GM12891 (cell line): ENCODE measurements around the gene ENTPD8.
"Not testable (repeated sequence)": the region's sequence is repeated elsewhere in the genome, so short reads cannot be mapped to it uniquely, and the experiment has no call there.

ENCODE experiments used
- DNase-seq: peaks from one replicate; pipeline ENCODE4 v3.0.0; 2011; ENCODE audit warnings: low spot score; ENCODE audit not compliant: insufficient read length
- FAIRE-seq: peaks from 2 replicates; lab custom pipeline; 2011; peaks lifted over from hg19 to GRCh38; lab: Jason Lieb, UNC
- PAX5 ChIP-seq: IDR thresholded peaks from 2 replicates; pipeline ENCODE4 v1.6.1; 2011; ENCODE audit warnings: low read length, moderate library complexity, mild to moderate bottlenecking; ENCODE audit not compliant: insufficient read depth, severe bottlenecking
- POLR2A ChIP-seq: IDR thresholded peaks from 2 replicates; pipeline ENCODE4 v1.6.1; 2011; ENCODE audit warnings: low read depth, low read length, control low read depth
- POLR2AphosphoS5 ChIP-seq: IDR thresholded peaks from 2 replicates; pipeline ENCODE4 v1.6.1; 2011; ENCODE audit warnings: low read depth, low read length, control low read depth
- POU2F2 ChIP-seq: IDR thresholded peaks from 2 replicates; pipeline ENCODE4 v1.6.1; 2011; ENCODE audit warnings: low read depth, mild to moderate bottlenecking, control low read depth, low read length, moderate library complexity
- SPI1 ChIP-seq: IDR thresholded peaks from 2 replicates; pipeline ENCODE4 v1.6.1; 2011; ENCODE audit warnings: low read depth, low read length, control low read depth
- TAF1 ChIP-seq: IDR thresholded peaks from 2 replicates; pipeline ENCODE4 v1.6.1; 2011; ENCODE audit warnings: low read depth, low read length, control low read depth

The ENTPD8 gene

GRCh38 chr9:137454597-137455358 is 13.6 kb upstream of the ENTPD8 start:
- FAIRE-seq (peak; percentile 20), DNase-seq (no peak)
- no peak for TF ChIP-seq SPI1
- no peak for TF ChIP-seq TAF1
- TF ChIP-seq POLR2A, result no peak
- TF ChIP-seq POLR2AphosphoS5, result no peak
- no peak for TF ChIP-seq POU2F2
- TF ChIP-seq PAX5, result no peak

- FAIRE-seq (no peak), DNase-seq (peak; percentile 72)
These were observed 13.0 kb upstream of the ENTPD8 start for GRCh38 chr9:137454145-137454596.

DNA sequence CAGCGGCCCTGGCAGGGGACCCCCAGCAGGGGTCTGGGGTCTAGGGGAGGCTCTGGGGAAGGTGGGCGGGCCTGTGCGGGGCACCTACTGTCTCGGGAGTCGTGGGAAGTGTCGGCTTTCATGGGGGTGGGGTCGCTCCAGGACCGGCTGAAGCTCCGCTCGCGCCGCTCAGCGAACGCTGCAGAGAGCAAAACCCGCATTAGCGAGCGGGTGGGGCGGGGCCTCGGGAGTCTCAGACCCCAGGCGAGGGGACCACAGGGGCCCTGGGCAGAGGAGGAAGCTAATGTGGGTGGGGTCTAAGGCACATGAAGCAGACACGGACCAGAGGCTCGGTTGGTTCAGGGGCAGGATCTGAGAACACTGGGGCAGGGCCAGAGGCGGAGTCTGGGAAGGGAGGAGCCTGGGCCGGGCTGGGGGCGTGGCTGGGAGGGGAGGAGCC is 12.5 kb upstream of the ENTPD8 start:
- FAIRE-seq (peak; percentile 71), DNase-seq (peak; percentile 91)
- TF ChIP-seq POU2F2, result no peak

More at GRCh38 chr9:137454145-137454596, 13.0 kb upstream of the ENTPD8 start:
- TF ChIP-seq POLR2A, result no peak
- TF ChIP-seq POU2F2, result no peak
- TF ChIP-seq SPI1, result no peak
- no peak for TF ChIP-seq TAF1
- no peak for TF ChIP-seq PAX5
- no peak for TF ChIP-seq POLR2AphosphoS5

DNA sequence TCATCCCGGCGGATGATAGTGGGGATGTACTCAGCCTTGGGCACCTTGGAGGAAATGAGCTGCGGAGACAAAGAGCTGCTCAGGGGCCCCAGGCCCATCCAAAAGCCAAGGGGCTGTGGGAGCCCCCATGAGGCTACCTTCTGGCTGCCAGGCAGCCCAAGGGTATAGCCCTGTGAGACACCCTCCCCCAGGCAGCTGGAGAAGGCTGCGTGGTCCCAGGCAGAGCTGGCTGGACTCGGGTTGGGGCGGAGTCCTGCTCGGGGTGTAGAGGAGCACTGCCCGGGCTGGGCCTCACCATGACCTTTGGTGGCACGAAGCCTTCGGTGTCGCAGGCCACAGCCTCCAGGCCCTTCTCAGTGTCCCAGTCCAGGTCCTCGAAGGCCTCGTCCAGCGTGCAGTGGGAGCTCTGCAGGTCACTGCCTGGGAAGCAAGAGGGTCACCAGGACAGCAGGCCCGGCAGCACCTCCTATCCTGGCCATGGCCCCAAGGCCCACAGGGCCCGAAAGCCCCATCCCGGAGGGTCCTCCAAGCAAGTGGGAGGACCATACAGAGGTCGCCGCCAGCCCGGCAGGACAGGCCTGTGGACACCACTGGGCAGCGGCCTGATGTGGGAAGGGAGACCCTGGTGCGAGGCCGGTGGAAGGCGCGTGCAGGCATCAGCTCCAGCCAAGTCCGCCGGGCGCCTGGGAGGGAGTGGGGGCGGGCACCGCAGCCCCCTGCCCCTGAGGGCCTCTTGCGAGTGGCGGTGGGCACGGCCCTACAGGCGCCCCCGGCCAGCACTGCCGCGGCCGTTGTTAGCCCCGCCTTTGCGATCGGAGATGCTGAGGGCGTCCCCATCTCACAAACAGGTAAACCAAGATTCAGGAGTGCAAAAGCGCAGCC is 11.8 kb upstream of the ENTPD8 start:
- FAIRE-seq, result no peak
- DNase-seq, result no peak
- TF ChIP-seq SPI1 (no peak), TAF1 (no peak), POU2F2 (no peak), POLR2AphosphoS5 (no peak), POLR2A (no peak), PAX5 (no peak)

- TF ChIP-seq SPI1 (no peak), POLR2AphosphoS5 (no peak), POU2F2 (no peak), PAX5 (no peak), TAF1 (no peak), POLR2A (no peak)
- DNase-seq (no peak), FAIRE-seq (no peak)
These were observed 11.0 kb upstream of the ENTPD8 start for GRCh38 chr9:137452006-137452760.

DNA sequence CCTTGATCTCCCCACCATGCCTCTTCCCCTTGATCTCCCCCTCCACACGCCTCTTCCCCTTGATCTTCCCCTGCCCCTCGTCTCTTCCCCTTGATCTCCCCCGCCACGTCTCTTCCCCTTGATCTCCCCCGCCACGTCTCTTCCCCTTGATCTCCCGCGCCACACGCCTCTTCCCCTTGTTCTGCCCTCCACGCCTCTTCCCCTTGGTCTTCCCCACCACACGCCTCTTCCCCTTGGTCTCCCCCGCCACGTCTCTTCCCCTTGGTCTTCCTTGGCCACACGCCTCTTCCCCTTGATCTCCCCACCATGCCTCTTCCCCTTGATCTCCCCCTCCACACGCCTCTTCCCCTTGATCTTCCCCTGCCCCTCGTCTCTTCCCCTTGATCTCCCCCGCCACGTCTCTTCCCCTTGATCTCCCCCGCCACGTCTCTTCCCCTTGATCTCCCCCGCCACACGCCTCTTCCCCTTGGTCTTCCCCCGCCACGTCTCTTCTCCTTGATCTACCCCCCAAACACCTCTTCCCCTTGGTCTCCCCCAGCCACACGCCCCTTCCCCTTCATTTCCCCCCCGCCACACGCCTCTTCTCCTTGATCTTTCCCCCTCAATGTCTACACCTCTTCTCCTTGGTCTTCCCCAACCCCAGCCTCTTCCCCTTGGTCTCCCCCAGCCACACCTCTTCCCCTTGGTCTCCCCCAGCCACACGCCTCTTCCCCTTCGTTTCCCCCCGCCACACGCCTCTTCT is 10.3 kb upstream of the ENTPD8 start:
- not testable (repeated sequence) for FAIRE-seq

GRCh38 chr9:137450539-137451222 is 9.5 kb upstream of the ENTPD8 start:
- DNase-seq, FAIRE-seq: not testable (repeated sequence)

More for the DNA sequence above, 10.3 kb upstream of the ENTPD8 start:
- not testable (repeated sequence) for DNase-seq

DNA sequence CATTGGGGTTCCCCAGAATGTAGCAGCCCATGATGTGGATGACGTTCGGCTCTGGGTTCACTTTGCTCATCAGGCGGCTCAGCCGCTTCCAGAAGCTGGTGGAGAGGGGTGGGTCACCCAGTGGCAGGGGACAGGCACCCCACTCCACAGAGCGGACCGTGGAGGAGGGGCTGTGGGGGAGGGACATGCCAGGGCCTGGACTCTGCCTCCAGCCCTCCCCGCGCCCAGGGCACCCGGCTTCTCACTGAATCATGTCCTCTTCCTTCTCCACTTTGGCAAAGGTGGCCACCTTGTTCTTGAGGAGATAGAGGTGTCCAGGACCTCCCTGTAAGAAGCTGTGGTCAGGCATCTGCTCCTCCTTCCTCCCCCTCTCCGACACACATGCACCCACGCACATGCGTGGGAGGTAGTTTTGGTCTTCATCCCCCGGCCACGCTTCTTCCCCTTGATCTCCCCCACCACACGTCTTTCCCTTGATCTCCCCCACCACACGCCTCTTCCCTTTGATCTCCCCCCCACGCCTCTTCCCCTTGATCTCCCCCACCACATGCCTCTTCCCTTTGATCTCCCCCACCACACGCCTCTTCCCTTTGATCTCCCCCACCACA is 8.9 kb upstream of the ENTPD8 start:
- FAIRE-seq (no peak), DNase-seq (no peak)
- TF ChIP-seq TAF1 (no peak), SPI1 (no peak), PAX5 (no peak), POLR2A (no peak), POLR2AphosphoS5 (no peak), POU2F2 (no peak)
